Endothelial cell of umbilical vein (primary cell): ENCODE results near the gene PRMT7. TPM values are rescaled to one million over a fixed set of nuclear protein-coding genes. Genes with fewer than 3 reads are reported as not detected.

Experiments
- BruUV-seq: library from RNA; stranded (reverse); fragments of 400-500 nt; replicated peaks from 2 replicates; lab custom pipeline; 2021; lab: Mats Ljungman, UMichigan
- CTCF ChIA-PET: fragments of 300-600, 350-600 bp; sonication (Branson Sonifier 250); formaldehyde crosslinking; loops from one replicate; lab custom pipeline; 2021; ENCODE audit warnings: antibody characterized with exemption, inconsistent platforms; lab: Charles Lee
- POLR2A ChIA-PET: fragments of 300-600, 350-600 bp; sonication (Branson Sonifier 250); formaldehyde crosslinking; loops from one replicate; lab custom pipeline; 2021; ENCODE audit warnings: antibody characterized with exemption, inconsistent platforms; lab: Charles Lee
- DNase-seq: peaks from one replicate; pipeline ENCODE4 v3.0.0-alpha.2; 2011; ENCODE audit warnings: low read depth, low spot score
- FAIRE-seq: peaks from 2 replicates; lab custom pipeline; 2011; peaks lifted over from hg19 to GRCh38; lab: Jason Lieb, UNC
- H2AFZ ChIP-seq: 2 replicates; pipeline ENCODE4 v1.6.0; 2012; ENCODE audit warnings: low read depth, low read length, control low read depth, inconsistent platforms
- H3K27ac ChIP-seq: 2 replicates; pipeline ENCODE4 v1.5.1; 2011; ENCODE audit warnings: low read depth, mild to moderate bottlenecking, control low read depth, low read length, moderate library complexity; ENCODE audit not compliant: insufficient read depth
- H3K27me3 ChIP-seq, 2 experiments: 2 replicates each; pipeline versions ENCODE4 v1.6.0 to v1.6.1; 2011; ENCODE audit warnings: low read length in 2 of 2, mixed read lengths in 1 of 2; ENCODE audit not compliant: control insufficient read depth in 2 of 2, insufficient read depth in 2 of 2
- H3K36me3 ChIP-seq, 2 experiments: 2 replicates in 1 of 2; 3 replicates in 1 of 2; pipeline ENCODE4 v1.5.1; 2011; ENCODE audit warnings: low read length in 2 of 2, mild to moderate bottlenecking in 1 of 2, moderate library complexity in 1 of 2; ENCODE audit not compliant: control insufficient read depth in 2 of 2, insufficient read depth in 2 of 2; ENCODE audit errors: extremely low read depth in 1 of 2
- H3K4me1 ChIP-seq: 3 replicates; pipeline ENCODE4 v1.5.1; 2011; ENCODE audit warnings: mild to moderate bottlenecking, low read length; ENCODE audit not compliant: control insufficient read depth, insufficient read depth; ENCODE audit errors: extremely low read depth
- H3K4me2 ChIP-seq: 2 replicates; pipeline ENCODE4 v1.6.1; 2011; ENCODE audit warnings: low read length, control low read depth, mixed read lengths; ENCODE audit not compliant: insufficient read depth
- H3K4me3 ChIP-seq, 3 experiments: fragments of 200-600 bp in 1 of 3; sonication (generic), shearing (Covaris generic) in 1 of 3; replicated peaks in 1 of 3; 2 replicates each; pipeline ENCODE4 v1.5.1; 2011 to 2016; ENCODE audit warnings: control low read depth in 3 of 3, low read length in 3 of 3, mild to moderate bottlenecking in 2 of 3, inconsistent platforms in 1 of 3, low read depth in 1 of 3, moderate library complexity in 1 of 3; ENCODE audit not compliant: insufficient read depth in 1 of 3
- H3K79me2 ChIP-seq: 2 replicates; pipeline ENCODE4 v1.6.0; 2012; ENCODE audit warnings: low read length, inconsistent platforms; ENCODE audit not compliant: control insufficient read depth, insufficient read depth
- H3K9ac ChIP-seq: replicated peaks from 2 replicates; pipeline ENCODE3; 2011; ENCODE audit warnings: low read length, control low read depth; ENCODE audit not compliant: insufficient read depth; ENCODE audit errors: extremely low read depth
- H3K9me1 ChIP-seq: replicated peaks from 3 replicates; pipeline ENCODE4 v1.6.0; 2011; ENCODE audit warnings: mild to moderate bottlenecking, low read length; ENCODE audit not compliant: control insufficient read depth, insufficient read depth; ENCODE audit errors: extremely low read depth
- H3K9me3 ChIP-seq: replicated peaks from 2 replicates; pipeline ENCODE4 v1.5.1; 2012; ENCODE audit warnings: low read length, inconsistent platforms; ENCODE audit not compliant: control insufficient read depth, insufficient read depth
- H4K20me1 ChIP-seq: replicated peaks from 2 replicates; pipeline ENCODE3; 2011; ENCODE audit warnings: mild to moderate bottlenecking, low read length; ENCODE audit not compliant: control insufficient read depth, insufficient read depth; ENCODE audit errors: extremely low read depth
- EZH2 ChIP-seq: IDR thresholded peaks from 2 replicates; pipeline ENCODE4 v1.6.1; 2012; ENCODE audit warnings: borderline replicate concordance, low read depth, mild to moderate bottlenecking, moderate library complexity, low read length, inconsistent platforms; ENCODE audit not compliant: severe bottlenecking
- FOS ChIP-seq: IDR thresholded peaks from 2 replicates; pipeline ENCODE4 v1.6.1; 2011; ENCODE audit warnings: mild to moderate bottlenecking, low read length, moderate library complexity, borderline replicate concordance; ENCODE audit not compliant: insufficient read depth
- GATA2 ChIP-seq: IDR thresholded peaks from 2 replicates; pipeline ENCODE4 v1.7.0; 2011; ENCODE audit warnings: low read depth, mild to moderate bottlenecking, moderate library complexity, mixed read lengths, low read length; ENCODE audit not compliant: insufficient read length, insufficient read depth
- JUN ChIP-seq: IDR thresholded peaks from 2 replicates; pipeline ENCODE4 v1.6.1; 2011; ENCODE audit warnings: borderline replicate concordance, low read depth; ENCODE audit not compliant: insufficient read length, insufficient read depth
- MYC ChIP-seq: IDR thresholded peaks from one replicate; pipeline ENCODE4 v1.6.1; 2011; ENCODE audit warnings: mild to moderate bottlenecking, low read depth, low read length
- POLR2A ChIP-seq: IDR thresholded peaks from 2 replicates; pipeline ENCODE4 v1.6.1; 2012; ENCODE audit warnings: low read depth, mild to moderate bottlenecking, control low read depth, low read length
- POLR2AphosphoS5 ChIP-seq: IDR thresholded peaks from 2 replicates; pipeline ENCODE4 v1.6.1; 2012; ENCODE audit warnings: low read depth, mild to moderate bottlenecking, control low read depth, low read length, moderate library complexity; ENCODE audit not compliant: insufficient read depth
- dilution Hi-C: fragments of 300-500 bp; cut with MboI; formaldehyde crosslinking; loops from one replicate; pipeline ENCODE4 v1.15.0; 2019; ENCODE audit warnings: low sequenced_read_pairs; ENCODE audit not compliant: extremely low pct_ligation_motif_present
- intact Hi-C: fragments of 100-400 bp; cut with micrococcal nuclease; formaldehyde crosslinking; loops from one replicate; pipeline ENCODE4 v1.10.0; 2022
- polyA plus RNA-seq, 4 experiments: library from polyadenylated mRNA; depleted of rRNA in 3 of 4; stranded (reverse) in 3 of 4; unstranded in 1 of 4; fragments of >200 nt; gene quantifications; 2 replicates each; pipeline versions ENCODE4 v1.2.1 to v1.2.3, GENCODE V29; 2011 to 2012; ENCODE audit warnings: missing spikeins in 1 of 4
- total RNA-seq: library from RNA; stranded (reverse); gene quantifications from 2 replicates; pipeline ENCODE4 v1.2.3, GENCODE V29; 2021
- TF ChIP-seq, protein P1 (sequence below), 2 donors: IDR thresholded peaks; 1 replicate in 1 of 2; 2 replicates in 1 of 2; pipeline ENCODE4 v1.5.1; 2011; ENCODE audit warnings: low read length in 2 of 2, mild to moderate bottlenecking in 2 of 2, moderate library complexity in 2 of 2, control low read depth in 1 of 2, inconsistent platforms in 1 of 2, low read depth in 1 of 2; ENCODE audit not compliant: insufficient read depth in 1 of 2; ENCODE audit errors: extremely low read depth in 1 of 2
- TF ChIP-seq, protein P2 (sequence below): IDR thresholded peaks from 2 replicates; pipeline ENCODE4 v1.6.1; 2011; ENCODE audit not compliant: insufficient read depth, insufficient read length

PRMT7 gene
- total and polyA plus RNA-seq, 2 donors (not counting 3 experiments of a cell fraction or from before 2014, with no cell fraction given), result 43.4 to 57.9 TPM

DNA sequence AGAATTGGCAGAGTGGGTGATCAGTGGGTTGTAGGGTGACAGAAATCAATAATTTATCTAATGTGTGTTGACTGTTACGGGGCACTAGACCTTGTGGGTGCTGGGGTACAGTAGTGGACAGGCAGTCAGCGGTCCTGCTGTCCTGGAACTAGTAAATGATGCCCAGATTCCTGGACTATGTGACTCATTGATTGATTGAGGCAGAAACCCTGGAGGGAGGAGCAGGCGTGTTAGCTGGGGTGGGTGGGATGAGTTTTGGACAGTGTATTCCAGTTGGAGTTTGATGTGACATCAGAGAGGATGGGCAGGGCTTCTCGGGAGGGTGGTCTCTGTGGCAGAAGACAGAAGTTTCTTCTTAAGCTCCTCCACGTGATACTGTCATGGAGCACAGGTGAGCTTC lies 24.4 kb downstream of the PRMT7 start:
- intact Hi-C loops (no loop called here), dilution Hi-C loops (no loop called here)
- Histone ChIP-seq H3K4me2 (no peak overlapping the region), H3K4me1 (peaks cover 22% of the 10 kb centered on the region), H3K4me3 (no peak overlapping the region), H3K79me2 (no peaks in the 10 kb centered on the region), H3K9ac (no peak overlapping the region), H3K27me3 (no peaks in the 10 kb centered on the region), H3K9me3 (no peaks in the 10 kb centered on the region), H3K27ac (no peak overlapping the region), H4K20me1 (no peaks in the 10 kb centered on the region), H2AFZ (no peak overlapping the region), H3K36me3 (peaks cover 2 to 22% of the 10 kb centered on the region in 2 experiments), H3K9me1 (no peaks in the 10 kb centered on the region)
- BruUV-seq, result no TSS peak
- FAIRE-seq (no peak), DNase-seq (no peak)
- CTCF ChIA-PET, result interaction anchor here (1.1 kb wide), 1 partner anchor 74 kb away, joined by 4 read pairs; no protein-coding TSS in a partner anchor
- POLR2A ChIA-PET, result no interaction called here
- TF ChIP-seq MYC (no peak), GATA2 (no peak), EZH2 (no peak), POLR2A (no peak), POLR2AphosphoS5 (no peak), FOS (no peak), JUN (no peak)
- TF ChIP-seq, protein P1, sequence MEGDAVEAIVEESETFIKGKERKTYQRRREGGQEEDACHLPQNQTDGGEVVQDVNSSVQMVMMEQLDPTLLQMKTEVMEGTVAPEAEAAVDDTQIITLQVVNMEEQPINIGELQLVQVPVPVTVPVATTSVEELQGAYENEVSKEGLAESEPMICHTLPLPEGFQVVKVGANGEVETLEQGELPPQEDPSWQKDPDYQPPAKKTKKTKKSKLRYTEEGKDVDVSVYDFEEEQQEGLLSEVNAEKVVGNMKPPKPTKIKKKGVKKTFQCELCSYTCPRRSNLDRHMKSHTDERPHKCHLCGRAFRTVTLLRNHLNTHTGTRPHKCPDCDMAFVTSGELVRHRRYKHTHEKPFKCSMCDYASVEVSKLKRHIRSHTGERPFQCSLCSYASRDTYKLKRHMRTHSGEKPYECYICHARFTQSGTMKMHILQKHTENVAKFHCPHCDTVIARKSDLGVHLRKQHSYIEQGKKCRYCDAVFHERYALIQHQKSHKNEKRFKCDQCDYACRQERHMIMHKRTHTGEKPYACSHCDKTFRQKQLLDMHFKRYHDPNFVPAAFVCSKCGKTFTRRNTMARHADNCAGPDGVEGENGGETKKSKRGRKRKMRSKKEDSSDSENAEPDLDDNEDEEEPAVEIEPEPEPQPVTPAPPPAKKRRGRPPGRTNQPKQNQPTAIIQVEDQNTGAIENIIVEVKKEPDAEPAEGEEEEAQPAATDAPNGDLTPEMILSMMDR (IDR thresholded peaks at IDR 0.05; ENCODE audit: extremely low read depth in 1 of 2, insufficient read depth in 1 of 2, low read depth in 1 of 2, low read length in 2 of 2), result no peak
- TF ChIP-seq, protein P2, sequence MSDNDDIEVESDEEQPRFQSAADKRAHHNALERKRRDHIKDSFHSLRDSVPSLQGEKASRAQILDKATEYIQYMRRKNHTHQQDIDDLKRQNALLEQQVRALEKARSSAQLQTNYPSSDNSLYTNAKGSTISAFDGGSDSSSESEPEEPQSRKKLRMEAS, result no peak
